Measurements from ENCODE around the gene P3H3.

GRCh38 chr12:6820166-6820565 is 8.0 kb upstream of the P3H3 start:
- no peak for TF ChIP-seq CTCF (IDR thresholded peaks at IDR 0.05)
- no peak for TF ChIP-seq POLR2A (IDR thresholded peaks at IDR 0.05)
- no peak for TF ChIP-seq POLR2AphosphoS5 (IDR thresholded peaks at IDR 0.05)
